WI38 (cell line): Measurements from ENCODE around the gene WNK3.

Experiments
- H3K4me3 ChIP-seq: 2 replicates; pipeline ENCODE4 v1.5.1; 2011; ENCODE audit warnings: low read depth, mild to moderate bottlenecking, control low read depth, low read length
- TF ChIP-seq, protein P1 (sequence below): IDR thresholded peaks from 2 replicates; pipeline ENCODE4 v1.5.1; 2012; ENCODE audit warnings: low read depth, mild to moderate bottlenecking, control low read depth, low read length

WNK3 gene

DNA sequence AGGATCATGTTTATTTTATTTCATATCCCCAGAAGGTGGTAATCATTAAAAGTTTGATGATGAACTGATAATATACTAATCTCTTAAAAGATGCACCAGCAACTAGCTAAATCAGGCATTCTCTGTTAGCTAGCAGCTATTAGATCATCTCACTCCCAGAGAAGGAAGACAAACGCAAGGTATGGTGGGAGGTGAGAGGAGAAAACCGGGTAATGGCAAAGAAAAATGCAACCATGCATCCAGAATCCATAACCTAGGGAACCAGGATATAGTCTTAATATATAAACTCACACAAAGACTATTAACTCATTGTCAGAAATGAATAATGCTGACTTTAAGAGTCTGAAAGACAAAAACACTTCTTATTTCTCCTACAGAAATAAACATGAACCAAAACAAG lies 66.1 kb downstream of the WNK3 start:
- TF ChIP-seq, protein P1, sequence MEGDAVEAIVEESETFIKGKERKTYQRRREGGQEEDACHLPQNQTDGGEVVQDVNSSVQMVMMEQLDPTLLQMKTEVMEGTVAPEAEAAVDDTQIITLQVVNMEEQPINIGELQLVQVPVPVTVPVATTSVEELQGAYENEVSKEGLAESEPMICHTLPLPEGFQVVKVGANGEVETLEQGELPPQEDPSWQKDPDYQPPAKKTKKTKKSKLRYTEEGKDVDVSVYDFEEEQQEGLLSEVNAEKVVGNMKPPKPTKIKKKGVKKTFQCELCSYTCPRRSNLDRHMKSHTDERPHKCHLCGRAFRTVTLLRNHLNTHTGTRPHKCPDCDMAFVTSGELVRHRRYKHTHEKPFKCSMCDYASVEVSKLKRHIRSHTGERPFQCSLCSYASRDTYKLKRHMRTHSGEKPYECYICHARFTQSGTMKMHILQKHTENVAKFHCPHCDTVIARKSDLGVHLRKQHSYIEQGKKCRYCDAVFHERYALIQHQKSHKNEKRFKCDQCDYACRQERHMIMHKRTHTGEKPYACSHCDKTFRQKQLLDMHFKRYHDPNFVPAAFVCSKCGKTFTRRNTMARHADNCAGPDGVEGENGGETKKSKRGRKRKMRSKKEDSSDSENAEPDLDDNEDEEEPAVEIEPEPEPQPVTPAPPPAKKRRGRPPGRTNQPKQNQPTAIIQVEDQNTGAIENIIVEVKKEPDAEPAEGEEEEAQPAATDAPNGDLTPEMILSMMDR = no peak
- H3K4me3 ChIP-seq = no peak overlapping the region

DNA sequence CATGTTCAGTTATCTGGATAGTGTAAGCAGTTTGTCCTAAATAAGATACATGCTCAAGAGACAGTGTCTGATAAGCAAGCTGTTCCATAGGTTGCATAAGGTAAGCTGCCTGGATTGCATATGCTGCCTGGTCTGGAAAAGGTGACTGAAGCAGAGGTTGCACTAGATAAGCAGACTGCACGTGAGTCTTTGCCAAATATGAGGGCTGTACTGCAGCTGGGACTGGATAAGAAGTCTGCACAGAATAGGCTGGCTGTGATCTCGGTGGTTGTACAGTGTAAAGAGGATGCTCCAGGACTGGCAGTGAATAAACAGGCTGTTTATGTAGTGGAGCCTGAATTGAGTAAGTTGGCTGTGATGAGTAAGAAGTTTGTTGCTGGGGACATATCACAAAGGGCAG lies 68.9 kb downstream of the WNK3 start:
- TF ChIP-seq, protein P1 = no peak
- no peak overlapping the region for H3K4me3 ChIP-seq

DNA sequence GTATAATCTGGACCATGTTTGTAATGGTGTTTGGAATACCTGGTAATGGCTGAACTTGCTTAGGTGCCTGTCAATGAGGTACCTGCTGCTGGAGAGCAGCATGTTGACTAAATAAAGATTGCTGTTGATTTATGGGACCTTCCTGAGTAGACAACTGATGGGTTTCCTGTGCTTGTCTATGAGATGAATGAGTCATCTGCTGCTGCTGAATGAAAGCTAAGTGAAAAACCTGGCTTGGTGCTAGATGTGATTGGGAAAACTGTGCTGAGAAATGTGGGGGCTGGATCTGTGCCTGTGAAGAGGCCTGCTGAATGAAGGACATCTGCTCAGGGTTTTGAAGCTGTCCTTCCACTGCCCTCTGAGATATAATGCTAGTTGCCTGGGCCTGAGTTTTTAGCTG lies 69.6 kb downstream of the WNK3 start:
- TF ChIP-seq, protein P1 = no peak
- H3K4me3 ChIP-seq = no peak overlapping the region

DNA sequence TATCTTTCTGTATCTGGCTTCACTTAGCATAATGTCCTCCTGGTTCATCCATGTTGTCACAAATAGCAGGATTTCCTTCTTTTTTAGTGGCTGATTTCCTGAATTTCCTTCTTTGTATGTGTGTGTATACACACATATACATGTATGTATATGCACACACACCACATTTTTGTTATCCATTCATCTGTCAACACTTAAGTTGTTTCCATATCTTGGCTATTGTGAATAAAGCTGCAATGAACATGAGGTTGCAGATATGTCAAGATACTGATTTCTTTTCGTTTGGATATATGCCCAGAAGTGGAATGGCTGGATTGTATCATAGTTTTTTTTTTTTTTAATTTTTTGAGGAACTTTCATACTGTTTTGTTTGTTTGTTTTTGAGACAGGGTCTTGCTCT lies 76.2 kb downstream of the WNK3 start:
- no peak overlapping the region for H3K4me3 ChIP-seq
- TF ChIP-seq, protein P1 = no peak

DNA sequence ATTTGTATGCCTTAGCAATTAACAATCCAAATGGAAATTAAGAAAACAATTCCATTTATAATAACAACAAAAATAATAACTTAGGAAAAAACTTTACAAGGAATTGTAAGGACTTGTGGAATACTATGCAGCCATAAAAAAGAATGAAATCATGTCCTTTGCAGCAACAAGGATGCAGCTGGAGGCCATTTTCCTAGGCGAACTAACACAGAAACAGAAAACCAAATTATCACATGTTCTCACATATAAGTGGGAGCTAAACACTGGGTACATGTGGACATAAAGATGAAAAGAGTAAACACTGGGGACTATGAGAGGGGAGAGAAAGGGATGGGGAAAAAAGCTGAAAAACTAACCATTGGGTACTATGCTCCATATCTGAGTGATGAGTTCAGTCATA lies 77.4 kb downstream of the WNK3 start:
- TF ChIP-seq, protein P1 = no peak
- no peak overlapping the region for H3K4me3 ChIP-seq

DNA sequence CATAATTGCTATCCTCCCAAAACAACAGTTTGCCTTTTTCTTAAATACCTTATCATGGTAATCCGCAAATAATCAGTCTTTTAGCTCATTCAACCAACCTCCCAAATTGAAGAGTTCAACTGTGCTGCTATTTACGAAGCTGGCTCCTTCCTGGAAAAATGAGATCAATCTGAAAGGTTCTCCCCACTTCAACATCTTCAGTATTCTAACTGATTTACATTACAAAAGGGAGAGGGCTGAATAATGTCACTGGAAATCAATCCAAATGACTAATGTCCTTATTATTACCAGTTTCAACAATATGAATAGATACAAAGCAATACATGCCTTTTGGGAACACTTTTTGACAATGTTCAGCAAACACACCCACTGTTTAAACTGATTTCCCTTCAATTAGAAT lies 86.2 kb downstream of the WNK3 start:
- H3K4me3 ChIP-seq = no peak overlapping the region
- TF ChIP-seq, protein P1 = no peak

DNA sequence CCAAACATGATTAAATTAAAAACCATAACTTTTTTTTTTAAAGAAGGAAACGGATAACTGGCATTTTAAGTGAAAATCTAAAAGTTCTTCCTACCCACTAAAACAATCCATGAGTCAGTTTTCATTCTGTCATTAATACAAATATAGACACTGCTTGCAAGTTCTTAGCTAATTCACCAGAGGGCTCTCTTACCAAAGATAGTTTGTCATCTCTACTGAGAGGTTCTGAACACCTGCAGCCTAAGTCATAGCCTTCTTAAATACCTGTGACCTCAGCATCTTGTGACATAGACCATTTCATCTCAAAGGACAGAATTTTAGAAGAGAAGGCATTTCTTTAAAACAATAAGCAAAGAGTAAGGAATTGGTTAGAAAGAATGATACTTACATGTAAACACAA lies 109.5 kb downstream of the WNK3 start:
- TF ChIP-seq, protein P1 = no peak

More for the DNA sequence above, 109.5 kb downstream of the WNK3 start:
- no peak overlapping the region for H3K4me3 ChIP-seq
